HG02943 (cell line): ENCODE measurements around the gene INPP5A.
"Not testable (repeated sequence)": the region's sequence is repeated elsewhere in the genome, so short reads cannot be mapped to it uniquely, and the experiment has no call there.

Source experiments
- ATAC-seq: cut with Tn5 transposase; IDR thresholded peaks from one replicate; pipeline ENCODE4 v1.9.1; 2021; ENCODE audit warnings: mild to moderate bottlenecking, low read depth, moderate library complexity; ENCODE audit not compliant: unreplicated experiment

The INPP5A gene

DNA sequence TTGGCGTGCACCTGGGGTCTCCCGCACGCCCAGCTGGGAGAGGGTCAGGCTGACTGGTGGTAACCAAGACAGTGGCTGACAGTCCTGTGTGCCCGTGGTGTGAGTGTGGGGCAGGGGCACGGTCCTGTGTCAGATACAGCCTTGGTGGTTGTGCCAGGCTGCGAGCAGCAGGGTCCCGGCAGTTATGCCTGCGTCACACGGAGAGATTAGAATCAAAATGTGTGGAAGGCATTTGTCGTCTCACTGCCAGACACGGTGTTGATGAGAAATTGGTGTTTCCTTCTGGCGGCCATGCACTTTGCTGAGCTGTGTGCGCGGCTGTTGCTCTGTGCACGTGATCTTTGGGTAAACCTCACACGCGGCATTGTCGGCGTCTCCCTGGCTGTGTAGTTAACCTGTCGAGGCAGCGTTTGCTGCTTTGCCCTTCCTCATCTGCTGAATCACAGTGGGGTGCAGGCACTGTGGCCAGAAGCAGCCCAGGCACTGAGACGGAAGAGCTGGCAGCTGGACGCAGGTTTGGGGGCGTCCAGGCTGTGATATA is 160.7 kb downstream of the INPP5A start:
- no peak for ATAC-seq

DNA sequence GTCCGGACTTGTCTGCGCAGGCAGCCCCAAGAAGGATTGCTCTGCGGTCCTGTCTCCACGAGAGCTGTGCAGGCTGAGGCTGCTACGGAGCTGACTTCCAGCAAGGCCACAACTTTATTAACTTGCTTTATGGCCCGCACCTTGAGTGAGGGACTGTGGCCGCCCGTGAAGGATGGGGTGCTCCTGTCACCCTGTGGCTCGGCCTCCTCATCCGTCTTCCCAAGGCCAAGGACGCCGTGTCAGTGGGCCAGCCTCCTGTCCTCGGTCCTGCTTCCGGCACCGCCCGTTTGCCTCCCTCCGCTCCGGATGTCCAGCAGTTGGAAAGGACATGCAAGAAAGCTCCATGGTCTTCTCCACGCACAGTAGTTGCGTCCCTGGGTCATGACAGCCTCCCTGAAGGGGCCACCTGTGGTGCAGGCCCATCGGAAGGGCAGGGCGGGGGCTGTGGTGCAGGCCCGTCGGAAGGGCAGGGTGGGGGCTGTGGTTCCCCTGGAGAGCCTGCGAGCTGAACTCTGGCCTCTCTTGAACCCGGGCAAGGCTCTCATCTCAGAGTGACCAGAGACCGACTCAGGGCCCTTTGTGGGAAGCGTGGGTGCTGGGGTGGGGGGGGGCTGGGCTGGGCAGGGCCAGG is 161.3 kb downstream of the INPP5A start:
- no peak for ATAC-seq

DNA sequence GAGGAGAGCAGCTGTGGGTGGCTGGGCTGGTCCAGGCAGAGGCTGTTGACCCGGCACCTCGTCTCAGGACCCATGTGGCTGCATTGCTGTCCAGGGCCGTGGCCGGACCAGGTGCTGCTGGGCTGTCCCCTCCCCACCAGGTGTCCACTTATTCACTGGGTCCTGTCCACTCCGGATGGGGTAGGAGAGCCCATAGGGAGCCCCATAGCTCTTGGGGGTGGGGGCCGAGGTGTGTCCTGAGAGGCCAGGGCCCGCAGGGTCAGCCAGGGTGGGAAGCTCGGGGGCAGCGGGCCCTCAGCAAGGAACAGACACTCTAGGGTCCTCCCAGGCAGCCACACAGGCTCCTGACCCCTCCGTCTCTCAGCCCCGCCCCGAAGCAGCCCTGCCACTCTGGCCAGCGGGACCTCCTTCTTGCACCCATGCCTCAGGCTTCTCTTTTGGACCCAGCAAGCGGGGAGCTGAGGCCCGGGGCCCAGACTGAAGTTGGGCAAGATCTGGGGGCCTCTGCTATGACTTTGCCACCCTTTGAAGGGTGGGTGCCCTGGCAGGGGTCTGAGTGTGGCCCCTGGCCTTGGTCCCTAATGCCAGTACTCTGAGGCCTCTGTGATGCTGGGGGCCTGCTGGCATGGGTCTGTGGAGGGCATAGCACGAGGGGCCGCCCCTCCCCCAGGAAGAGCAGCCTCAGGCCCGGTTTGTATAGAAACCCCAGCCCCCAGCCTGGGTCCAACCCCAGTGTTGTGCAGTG is 162.0 kb downstream of the INPP5A start:
- ATAC-seq, result no peak

DNA sequence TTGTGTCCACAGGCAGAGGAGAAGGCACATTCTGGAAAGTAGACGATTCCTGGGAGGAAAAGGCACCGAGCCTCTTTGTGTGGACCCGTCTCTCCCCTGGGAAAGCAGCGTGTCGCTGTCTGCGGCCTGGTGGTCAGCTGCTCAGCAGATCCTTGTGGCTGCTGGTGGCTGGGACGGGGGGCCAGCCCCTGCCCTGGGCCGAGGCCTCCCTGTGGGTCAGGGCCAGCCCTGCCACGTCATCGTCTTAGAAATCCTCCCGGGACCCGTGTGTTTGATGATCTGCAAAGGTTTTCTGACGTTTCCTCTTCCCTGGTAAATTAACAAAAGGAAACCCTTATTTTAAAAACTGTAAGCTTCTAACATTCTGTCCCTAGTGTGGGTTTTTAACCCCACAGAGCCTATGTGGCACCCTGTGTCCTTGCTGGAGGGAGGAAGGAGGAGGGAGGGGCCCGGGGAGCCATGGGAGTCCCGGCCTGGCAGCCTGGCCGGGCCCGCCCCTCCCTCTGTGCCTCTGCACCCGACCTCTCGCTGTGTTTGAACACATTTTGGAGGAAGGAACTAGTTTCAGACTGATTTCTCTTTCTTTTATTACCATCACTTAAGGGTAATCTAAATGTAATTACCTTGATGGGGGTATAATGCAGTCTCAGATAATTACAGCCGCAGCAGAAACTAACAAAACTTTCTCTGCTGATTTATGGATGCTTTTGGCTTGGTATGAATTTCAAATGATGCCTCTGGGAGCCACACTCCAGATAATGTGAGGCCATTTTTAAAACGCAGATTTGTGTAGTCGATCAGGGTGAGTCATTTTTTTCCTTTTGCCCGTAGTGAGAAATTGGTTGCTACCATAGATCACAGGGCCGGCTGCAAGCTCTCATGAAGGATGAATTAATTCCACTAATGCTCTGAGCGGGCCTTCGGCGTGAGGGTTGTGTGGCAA is 162.8 kb downstream of the INPP5A start:
- ATAC-seq, result no peak

DNA sequence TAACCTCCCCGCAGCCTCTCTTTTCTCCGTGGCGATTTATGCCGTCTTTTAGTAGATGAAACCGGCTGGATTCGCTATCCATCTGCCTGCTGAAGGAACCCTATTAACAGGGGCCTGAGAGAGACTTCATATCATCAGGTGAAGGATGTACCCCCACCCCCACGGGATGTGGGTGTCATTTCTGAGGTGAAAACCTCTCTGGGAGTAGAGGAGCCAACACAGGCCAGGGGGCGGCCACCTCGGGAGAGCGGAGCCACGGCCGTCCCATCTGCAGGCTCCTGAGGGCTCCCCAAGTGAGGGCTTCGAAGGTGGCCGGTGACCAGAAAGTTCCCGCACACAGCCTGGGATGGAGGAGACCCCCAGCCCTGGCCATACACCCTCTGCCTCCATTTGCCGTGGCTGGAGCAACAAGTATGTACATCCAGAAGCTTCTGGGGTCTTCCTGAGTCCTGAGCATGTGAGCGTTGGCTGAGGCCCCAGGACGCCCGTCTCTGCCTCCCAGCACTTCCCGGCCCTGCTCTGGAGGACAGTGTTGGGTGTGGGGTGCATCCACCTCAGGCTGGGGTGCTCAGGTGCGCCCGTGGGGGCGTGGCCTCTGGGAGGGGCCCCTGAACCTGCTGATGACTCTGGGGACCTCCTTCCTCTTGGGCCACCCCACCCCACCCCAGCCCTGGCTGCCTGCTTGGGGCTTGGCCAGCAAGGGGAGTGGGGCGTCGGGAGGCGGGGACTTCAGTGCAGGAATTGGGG is 163.7 kb downstream of the INPP5A start:
- ATAC-seq, result no peak

DNA sequence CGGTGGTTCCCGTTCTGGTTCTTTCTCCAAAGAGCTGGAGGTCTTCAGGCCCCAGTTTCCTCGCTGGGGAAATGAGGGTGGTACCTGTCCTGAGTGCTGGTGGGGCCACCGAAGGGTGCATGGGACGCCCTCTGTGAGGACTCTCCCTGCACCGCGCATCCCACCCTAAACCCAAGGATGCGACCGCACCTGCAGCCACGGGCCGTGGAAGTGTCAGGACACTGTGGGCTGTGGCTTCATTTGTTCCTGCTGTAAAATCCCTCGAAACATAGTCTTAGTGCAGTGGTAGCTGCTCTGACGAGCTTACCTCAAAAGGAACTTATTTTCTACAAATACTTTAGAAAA is 164.2 kb downstream of the INPP5A start:
- no peak for ATAC-seq

DNA sequence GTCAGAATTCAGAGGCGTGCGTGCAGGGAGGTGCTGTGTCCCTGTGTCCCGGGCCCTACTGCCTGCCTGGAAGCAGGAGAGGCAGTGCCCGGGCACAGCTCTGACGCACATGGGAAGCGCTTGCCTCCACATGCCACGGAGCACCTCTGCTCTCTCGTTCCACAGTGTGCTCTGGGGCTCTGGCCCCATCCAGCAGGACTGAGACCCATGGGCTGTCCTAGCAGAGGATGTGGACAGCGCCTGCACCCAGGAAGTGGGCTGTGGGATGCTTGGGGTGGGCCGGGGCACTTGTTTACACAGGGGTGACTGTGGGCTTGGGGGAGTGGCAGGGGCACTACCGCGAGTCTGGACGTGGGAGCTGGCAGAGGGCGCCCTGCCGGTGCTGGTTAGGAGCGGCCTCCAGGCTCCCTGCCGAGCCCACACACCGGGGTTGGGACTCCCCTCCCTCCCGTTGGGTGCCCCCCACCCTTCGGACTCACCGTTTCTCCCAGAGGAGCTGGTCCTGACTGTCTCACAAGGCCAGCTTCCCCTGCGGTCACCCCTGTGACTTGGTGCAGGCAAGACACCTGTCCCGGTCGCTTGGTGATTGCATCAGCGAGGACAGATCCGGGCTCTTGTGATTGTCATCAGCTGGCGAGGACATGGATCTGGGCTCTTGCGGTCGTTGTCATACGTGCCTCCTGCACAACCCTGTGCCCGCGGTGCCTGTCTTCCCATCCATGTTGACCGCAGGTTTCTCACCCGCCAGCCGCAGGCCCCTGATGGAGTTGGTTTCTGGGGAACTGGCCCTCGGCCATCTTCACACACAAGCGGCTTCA is 165.2 kb downstream of the INPP5A start:
- ATAC-seq, result no peak

DNA sequence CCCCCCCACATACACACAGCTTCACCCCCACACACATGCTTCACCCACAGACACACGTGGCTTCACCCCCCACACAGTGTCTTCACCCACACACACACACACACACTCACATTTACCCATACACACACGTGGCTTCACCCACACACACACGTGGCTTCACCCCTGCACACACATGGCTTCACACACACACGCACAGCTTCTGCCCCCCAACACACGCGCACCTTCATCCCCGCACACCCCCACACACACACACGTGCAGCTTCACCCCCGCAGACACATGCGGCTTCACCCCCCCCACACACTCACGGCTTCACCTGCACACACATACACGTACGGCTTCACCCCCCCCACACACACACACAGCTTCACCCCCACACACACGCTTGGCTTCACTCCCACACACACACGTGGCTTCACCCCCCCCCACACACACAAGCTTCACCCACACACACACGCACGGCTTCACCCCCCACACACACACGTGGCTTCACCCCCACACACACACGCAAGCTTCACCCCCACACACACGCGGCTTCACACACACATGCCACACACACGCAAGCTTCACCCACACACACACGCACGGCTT is 165.9 kb downstream of the INPP5A start:
- no peak for ATAC-seq

DNA sequence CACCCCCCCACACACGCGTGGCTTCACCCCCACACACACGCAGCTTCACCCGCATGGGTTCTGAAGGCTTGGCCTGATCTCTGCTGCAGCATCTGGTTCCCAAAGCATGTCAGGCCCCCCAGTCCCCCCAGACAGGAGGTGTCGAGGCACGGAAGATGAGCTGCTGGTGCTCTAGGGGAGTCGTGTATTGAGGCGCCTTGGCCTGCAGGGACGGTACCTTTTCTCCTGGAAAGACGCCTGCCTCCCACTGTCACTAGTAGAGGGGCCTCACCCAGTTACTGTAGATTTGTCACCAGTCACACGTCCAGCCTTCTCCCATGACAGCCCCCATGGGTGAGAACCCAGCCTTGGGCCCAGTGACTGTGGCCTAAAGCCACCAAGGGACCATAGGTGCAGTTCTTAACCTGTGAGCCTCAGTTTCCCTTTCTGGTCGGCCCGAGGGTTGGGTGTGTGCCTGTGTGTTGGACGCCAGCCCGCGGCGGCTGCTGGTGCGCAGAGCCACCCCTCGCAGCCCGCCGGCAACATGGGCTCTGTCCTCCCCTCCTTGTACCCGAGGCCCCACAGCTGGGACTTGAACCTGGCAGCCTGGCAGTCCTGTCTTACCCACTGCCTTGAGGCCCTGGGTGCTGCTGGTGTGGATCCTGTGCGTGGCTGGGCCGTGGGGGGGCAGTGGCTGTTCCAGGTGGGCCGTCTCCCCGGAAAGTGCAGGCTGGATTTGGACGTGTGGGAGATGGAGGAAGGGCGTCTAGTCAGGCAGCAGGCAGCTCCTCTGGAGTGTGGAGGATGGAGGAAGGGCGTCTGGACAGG is 166.6 kb downstream of the INPP5A start:
- ATAC-seq, result no peak

DNA sequence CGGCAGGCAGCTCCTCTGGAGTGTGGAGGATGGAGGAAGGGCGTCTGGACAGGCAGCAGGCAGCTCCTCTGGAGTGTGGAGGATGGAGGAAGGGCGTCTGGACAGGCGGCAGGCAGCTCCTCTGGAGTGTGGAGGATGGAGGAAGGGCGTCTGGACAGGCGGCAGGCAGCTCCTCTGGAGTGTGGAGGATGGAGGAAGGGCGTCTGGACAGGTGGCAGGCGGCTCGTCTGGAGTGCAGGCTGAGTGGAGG is 167.2 kb downstream of the INPP5A start:
- ATAC-seq, result not testable (repeated sequence)

DNA sequence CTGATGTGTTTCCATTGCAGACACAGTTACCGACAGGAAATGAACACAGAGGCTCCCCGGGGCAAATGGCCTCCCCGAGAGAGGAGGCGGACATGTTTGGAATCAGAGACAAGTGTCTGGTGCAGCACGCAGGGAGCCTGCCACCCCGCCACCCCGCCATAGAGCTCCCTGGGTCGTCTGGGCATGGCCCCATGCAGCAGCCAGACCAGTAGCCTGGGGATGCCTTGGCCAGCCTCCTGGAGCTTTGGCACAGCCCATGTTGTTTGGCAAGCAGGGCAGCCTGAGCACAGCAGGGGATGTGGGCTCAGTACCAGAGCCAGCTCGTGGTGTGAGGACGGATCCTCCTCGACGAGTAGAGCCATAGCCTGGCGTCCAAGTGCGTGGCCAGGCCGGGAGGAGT is 167.6 kb downstream of the INPP5A start:
- no peak for ATAC-seq

DNA sequence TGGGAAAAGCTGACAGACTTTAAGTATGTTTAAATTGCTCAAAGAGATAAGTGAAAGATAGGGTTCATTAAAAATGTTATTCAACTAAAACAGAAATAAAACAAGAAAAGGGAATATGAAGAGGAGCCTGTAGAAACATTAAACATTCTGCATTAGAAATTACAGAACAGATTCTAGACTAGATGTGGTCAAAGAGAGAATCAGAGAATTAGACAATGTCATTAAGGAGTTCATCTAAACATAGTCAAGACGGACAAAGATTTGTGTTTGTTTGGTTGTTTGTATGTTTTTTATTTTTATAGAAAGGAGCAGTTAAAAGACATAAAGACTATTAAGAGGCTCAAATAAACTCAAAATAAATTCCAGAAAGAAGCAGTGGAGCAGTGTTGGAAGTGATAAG is 168.4 kb downstream of the INPP5A start:
- no peak for ATAC-seq

DNA sequence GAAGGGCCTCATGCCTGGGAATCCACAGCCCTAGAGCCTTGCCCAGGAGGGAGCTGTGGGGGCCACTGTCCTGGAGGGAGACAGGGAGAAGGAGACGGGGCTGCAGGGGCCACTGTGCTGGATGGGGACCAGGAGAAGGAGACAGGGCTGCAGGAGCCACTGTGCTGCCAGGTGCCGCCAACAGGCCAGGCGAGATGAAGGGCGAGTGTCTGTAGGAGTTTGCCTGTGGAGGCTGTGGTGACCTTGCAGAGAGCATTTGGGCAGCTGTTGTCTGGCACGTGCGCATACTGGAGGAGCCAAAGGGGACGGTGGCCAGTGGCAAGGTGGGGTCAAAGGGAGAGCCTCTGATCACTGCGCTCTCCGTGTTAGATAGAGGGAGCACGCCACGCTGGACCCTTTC is 169.1 kb downstream of the INPP5A start:
- no peak for ATAC-seq

DNA sequence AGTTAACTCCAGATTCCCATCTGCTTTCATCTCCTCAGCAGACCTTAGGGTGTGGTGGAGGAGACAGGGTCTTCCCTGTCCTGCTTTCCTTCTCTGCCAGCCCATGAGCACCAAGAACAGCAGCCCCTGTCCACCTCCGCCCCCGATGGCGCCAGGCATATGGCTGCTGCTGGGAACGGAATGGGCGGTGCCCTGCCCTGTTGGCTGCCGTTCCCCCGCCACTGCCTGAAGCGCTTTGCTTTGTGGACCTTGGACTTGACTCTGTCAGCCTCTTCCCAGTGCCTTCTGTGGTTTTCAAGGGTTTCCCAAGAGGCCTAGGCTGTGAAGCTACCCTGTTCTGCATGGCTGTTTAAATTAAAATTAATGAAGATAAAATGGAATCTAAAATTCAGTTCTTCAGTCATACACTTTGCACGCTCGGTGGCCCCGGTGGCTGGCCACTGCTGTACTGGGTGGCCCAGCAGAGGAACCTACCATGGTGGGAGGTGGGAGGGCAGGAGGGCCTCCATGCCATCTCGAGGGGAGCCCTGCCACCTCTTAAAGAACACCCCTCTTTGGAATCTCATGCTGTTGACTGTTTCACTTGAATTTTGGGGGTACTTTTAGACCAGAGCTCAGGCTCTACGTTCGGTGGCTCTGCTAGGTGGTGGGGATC is 169.7 kb downstream of the INPP5A start:
- ATAC-seq, result no peak

DNA sequence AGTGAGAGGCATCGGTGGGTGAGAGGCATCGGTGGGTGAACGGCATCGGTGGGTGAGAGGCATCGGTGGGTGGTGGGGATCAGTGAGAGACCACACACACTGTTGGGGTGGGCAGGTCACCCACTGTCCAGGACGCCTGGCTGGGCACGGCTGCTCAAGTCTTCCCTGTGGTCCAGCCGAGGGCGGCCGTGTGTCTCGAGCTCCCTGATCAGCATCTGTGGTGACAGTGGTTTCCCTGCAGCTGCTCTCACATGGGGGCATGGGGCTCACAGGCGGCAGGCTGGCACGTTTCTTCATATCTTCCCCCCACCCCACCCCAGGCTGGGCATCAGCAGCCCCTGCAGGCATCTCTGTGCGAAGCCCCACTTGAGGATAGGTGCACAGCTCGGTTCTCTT is 170.2 kb downstream of the INPP5A start:
- no peak for ATAC-seq

DNA sequence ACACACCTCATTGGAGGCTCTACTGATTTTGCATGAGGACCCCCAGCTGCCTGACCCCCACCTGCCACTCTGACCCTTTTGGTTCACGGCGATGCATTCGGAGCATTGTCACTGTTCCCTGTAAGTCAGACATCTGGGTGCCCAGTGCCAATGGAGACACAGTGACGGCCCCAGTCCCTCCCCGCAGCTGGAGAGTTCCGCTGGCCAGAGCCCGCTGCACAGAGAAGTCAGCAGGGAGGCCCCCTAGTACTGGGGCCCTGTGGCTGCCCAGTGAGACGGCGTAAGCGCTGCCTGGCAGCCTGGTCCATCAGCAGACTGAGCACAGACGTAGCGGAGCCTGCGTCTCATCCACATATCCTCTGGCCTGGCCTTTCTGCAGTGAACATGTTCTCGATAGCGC is 170.9 kb downstream of the INPP5A start:
- no peak for ATAC-seq

DNA sequence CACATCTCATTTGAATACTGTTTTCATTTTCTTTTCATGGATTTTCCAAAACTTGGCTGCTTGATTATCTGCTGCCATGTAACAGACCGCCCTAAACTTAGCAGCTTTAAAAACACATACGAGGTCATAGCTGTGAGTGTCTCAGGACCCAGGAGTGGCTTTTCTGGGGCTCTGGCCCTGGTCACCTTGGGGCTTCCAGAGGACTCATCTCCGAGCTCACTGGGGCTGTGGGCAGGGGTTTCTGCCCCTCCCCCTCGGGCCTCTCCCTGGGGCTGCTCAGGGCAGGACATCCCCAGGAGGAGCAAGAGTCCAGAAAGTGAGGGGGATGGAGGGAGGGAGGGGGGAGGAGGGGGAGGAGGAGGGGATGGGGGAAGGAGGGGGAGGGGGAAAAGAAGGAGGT is 171.3 kb downstream of the INPP5A start:
- ATAC-seq, result no peak

DNA sequence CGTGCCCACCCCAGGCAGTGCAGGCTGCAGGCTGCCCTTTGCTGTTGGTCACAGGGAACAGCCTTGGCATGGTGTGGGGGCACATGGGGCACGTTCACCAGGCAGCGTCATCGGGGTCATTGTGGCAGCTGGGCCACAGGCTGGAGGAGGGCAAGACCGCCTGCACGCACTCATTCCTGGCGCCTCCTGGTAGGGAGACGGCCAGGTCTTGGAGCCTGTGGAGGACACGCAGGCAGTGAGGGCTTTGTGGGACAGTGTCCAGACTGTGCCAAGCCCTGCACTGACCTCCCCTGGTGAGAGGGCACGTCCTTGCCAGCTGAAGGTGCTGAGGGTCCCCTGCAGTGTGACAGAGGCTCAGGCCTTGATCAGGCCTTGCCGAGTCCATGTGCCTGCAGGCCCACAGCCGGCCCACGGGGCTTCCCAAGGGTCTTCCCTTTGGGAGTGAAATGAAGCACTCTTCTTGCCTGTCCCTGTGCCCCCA is 171.9 kb downstream of the INPP5A start:
- ATAC-seq, result no peak
